GM10266 (cell line): ENCODE measurements around the gene TLCD3A.
A peak's percentile ranks its signal among the peaks of the same experiment; 100 is the strongest.

Experiments used
- DNase-seq: peaks from one replicate; pipeline ENCODE4 v3.0.0; 2012; ENCODE audit errors: extremely low spot score
- TF ChIP-seq, protein P1 (sequence below): IDR thresholded peaks from 2 replicates; pipeline ENCODE4 v1.5.1; 2012; ENCODE audit warnings: mild to moderate bottlenecking, low read depth; ENCODE audit not compliant: control insufficient read depth, insufficient read depth; ENCODE audit errors: missing control alignments

Gene TLCD3A

GRCh38 chr17:700504-701094 lies 31.8 kb upstream of the TLCD3A start:
- TF ChIP-seq, protein P1, sequence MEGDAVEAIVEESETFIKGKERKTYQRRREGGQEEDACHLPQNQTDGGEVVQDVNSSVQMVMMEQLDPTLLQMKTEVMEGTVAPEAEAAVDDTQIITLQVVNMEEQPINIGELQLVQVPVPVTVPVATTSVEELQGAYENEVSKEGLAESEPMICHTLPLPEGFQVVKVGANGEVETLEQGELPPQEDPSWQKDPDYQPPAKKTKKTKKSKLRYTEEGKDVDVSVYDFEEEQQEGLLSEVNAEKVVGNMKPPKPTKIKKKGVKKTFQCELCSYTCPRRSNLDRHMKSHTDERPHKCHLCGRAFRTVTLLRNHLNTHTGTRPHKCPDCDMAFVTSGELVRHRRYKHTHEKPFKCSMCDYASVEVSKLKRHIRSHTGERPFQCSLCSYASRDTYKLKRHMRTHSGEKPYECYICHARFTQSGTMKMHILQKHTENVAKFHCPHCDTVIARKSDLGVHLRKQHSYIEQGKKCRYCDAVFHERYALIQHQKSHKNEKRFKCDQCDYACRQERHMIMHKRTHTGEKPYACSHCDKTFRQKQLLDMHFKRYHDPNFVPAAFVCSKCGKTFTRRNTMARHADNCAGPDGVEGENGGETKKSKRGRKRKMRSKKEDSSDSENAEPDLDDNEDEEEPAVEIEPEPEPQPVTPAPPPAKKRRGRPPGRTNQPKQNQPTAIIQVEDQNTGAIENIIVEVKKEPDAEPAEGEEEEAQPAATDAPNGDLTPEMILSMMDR, result peak; percentile 60
- DNase-seq, result peak; percentile 61

DNA sequence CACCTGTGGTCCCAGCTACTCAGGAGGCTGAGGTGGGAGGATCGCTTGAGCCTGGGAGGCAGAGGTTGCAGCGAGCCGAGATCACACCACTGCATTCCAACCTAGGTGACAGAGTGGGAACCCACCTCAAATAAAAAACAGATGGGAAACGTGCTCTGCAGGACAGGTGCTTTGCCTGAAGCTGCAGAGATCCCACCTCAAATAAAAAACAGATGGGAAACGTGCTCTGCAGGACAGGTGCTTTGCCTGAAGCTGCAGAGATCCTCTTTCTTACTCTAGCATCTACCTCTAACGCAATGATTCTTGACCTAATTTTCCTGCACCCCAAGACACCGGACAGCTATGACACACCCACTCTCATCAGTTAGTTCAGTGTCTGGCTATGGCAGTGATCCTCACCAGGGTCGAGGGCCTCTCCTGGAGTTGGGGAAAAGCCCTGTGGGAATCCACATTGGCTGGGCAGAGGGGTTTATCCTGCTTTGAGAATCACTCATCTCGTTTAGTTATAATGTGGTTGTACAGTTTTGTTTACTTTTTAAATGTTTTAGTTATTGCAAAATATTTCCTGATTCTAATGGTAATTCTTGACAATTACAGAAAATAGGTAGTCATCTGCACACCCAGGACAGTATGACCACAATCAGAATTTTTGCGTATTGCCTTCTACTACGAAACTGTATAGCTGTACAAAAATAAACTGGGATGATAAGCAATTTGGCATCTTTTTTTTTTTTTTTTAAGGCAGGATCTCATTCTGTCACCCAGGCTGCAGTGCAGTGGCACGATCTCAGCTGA lies 29.1 kb upstream of the TLCD3A start:
- TF ChIP-seq, protein P1, result no peak
- DNase-seq, result no peak

- no peak for DNase-seq
- TF ChIP-seq, protein P1, result no peak
Observed at GRCh38 chr17:704111-704864, 28.1 kb upstream of the TLCD3A start.

DNA sequence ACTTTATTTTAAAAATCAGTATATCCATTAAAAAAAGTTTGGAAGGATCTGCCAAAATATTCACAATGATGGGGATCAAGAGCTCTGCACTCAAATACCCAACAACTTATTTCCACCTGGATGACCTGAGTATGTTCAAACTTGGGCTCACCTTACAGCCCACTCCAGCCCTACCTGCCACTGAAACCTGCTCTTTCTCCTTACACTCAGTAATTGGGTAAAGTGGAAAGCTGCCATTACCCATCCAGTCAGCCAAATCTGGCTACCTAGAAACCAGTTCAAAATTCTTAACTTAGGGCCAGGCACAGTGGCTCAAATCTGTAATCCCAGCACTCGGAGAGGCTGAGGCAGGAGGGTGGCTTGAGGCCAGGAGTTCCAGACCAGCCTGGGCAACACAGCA lies 27.4 kb upstream of the TLCD3A start:
- TF ChIP-seq, protein P1, result no peak
- no peak for DNase-seq

DNA sequence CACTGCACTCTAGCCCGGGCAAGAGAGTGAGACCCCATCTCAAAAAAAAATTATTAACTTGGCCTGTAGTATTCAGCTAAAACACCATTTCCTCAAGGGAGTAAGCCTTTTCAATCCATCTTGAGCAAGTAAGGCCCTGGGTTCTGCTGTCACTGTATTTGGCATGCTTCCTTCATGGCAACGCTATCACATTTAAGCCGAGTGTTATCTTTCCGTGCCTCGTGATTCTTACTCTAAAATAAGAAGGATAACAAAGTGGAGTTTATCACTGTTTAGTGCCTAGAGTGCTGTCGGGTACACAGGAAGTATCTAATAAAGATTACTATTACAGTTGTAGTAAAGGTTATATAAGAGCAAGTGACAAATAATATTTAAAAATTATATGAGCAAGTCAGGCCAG lies 26.5 kb upstream of the TLCD3A start:
- no peak for DNase-seq
- TF ChIP-seq, protein P1, result no peak

- TF ChIP-seq, protein P1, result no peak
- no peak for DNase-seq
Observed at GRCh38 chr17:708132-708531, 24.3 kb upstream of the TLCD3A start.
